ENCODE measurements around the gene NEK9.

Gene NEK9

GRCh38 chr14:75066691-75067090 lies 60.2 kb downstream of the NEK9 start:
- DNase-seq (ENCODE audit: low spot score), result no peak

GRCh38 chr14:75064205-75064567 lies 62.7 kb downstream of the NEK9 start:
- no peak for DNase-seq (ENCODE audit: low spot score)

GRCh38 chr14:75063491-75064204 lies 63.2 kb downstream of the NEK9 start, which contains the start of gene ACYP1:
ACYP1 (minus strand) TSS chr14:75064024; CDS start chr14:75063553, 471 bp downstream.
- peak; percentile 97 for DNase-seq (ENCODE audit: low spot score)

- DNase-seq (ENCODE audit: low spot score), result no peak
Measured at GRCh38 chr14:75063013-75063412, 63.8 kb downstream of the NEK9 start.

- DNase-seq (ENCODE audit: low spot score), result no peak
Measured at GRCh38 chr14:75060420-75060819, 66.4 kb downstream of the NEK9 start.

GRCh38 chr14:75059642-75060041 lies 67.2 kb downstream of the NEK9 start:
- DNase-seq (ENCODE audit: low spot score), result no peak

- no peak for DNase-seq (ENCODE audit: low spot score)
Measured at GRCh38 chr14:75054421-75054820, 72.4 kb downstream of the NEK9 start.

GRCh38 chr14:75053396-75054291 lies 73.2 kb downstream of the NEK9 start:
- DNase-seq (ENCODE audit: low spot score), result no peak

- no peak for DNase-seq (ENCODE audit: low spot score)
Measured at GRCh38 chr14:75051556-75051899, 75.3 kb downstream of the NEK9 start.

GRCh38 chr14:75050852-75051555 lies 75.8 kb downstream of the NEK9 start, which contains the start of gene MLH3:
MLH3 (minus strand) TSS chr14:75051467; CDS start chr14:75049655, 1,812 bp downstream.
- DNase-seq (ENCODE audit: low spot score), result peak; percentile 96

- peak; percentile 30 for DNase-seq (ENCODE audit: low spot score)
Measured at GRCh38 chr14:75049731-75050201, 77.1 kb downstream of the NEK9 start.

- no peak for DNase-seq (ENCODE audit: low spot score)
Measured at GRCh38 chr14:75049136-75049535, 77.7 kb downstream of the NEK9 start.

- no peak for DNase-seq (ENCODE audit: low spot score)
Measured at GRCh38 chr14:75048101-75048500, 78.7 kb downstream of the NEK9 start.

GRCh38 chr14:75047506-75047905 lies 79.3 kb downstream of the NEK9 start:
- DNase-seq (ENCODE audit: low spot score), result no peak

- peak; percentile 24 for DNase-seq (ENCODE audit: low spot score)
Measured at GRCh38 chr14:75046899-75047298, 79.9 kb downstream of the NEK9 start.

GRCh38 chr14:75046275-75046674 lies 80.6 kb downstream of the NEK9 start:
- DNase-seq (ENCODE audit: low spot score), result no peak

- no peak for DNase-seq (ENCODE audit: low spot score)
Measured at GRCh38 chr14:75044752-75045151, 82.1 kb downstream of the NEK9 start.

GRCh38 chr14:75044322-75044721 lies 82.5 kb downstream of the NEK9 start:
- DNase-seq (ENCODE audit: low spot score), result peak; percentile 19

GRCh38 chr14:75042035-75042434 lies 84.8 kb downstream of the NEK9 start:
- no peak for DNase-seq (ENCODE audit: low spot score)

- no peak for DNase-seq (ENCODE audit: low spot score)
Measured at GRCh38 chr14:75041613-75042012, 85.2 kb downstream of the NEK9 start.

GRCh38 chr14:75040959-75041358 lies 85.9 kb downstream of the NEK9 start:
- no peak for DNase-seq (ENCODE audit: low spot score)

- no peak for DNase-seq (ENCODE audit: low spot score)
Measured at GRCh38 chr14:75040507-75040906, 86.3 kb downstream of the NEK9 start.
